Lower leg skin (tissue), 4 donors: ENCODE measurements around the gene NEURL3. TPM values are rescaled to one million over a fixed set of nuclear protein-coding genes. Genes with fewer than 3 reads are reported as not detected.

Source experiments
- DNase-seq, 2 donors: peaks; one replicate each; pipeline ENCODE4 v3.0.0-alpha.2; 2019; ENCODE audit warnings: low spot score in 2 of 2
- H3K4me3 ChIP-seq: fragments of 200-600 bp; sonication (generic); 2 replicates; pipeline ENCODE4 v1.5.1; 2017; ENCODE audit warnings: mild to moderate bottlenecking, low read depth; ENCODE audit not compliant: poor library complexity, severe bottlenecking
- CTCF ChIP-seq, 3 donors: fragments of 450-650 bp; IDR thresholded peaks; one replicate each; pipeline ENCODE4 v1.5.1; 2016; ENCODE audit warnings: antibody characterized with exemption in 3 of 3, mild to moderate bottlenecking in 3 of 3, moderate library complexity in 2 of 3
- POLR2A ChIP-seq, 2 donors: fragments of 450-650 bp; IDR thresholded peaks; one replicate each; pipeline ENCODE4 v1.6.1; 2016 to 2017; ENCODE audit warnings: antibody characterized with exemption in 2 of 2, mild to moderate bottlenecking in 1 of 2, moderate library complexity in 1 of 2
- WGBS, 2 donors: methylation state at CpG; one replicate each; pipeline ENCODE4 v1.1.5; 2018; 5-methylcytosine and 5-hydroxymethylcytosine counted together
- intact Hi-C: fragments of 100-400 bp; cut with DNase I; formaldehyde crosslinking; loops from one replicate; pipeline ENCODE4 v1.15.0; 2023; ENCODE audit warnings: low total_unique reads
- total RNA-seq, 4 donors: library from RNA; depleted of rRNA; stranded (reverse); fragments of >200 nt; gene quantifications; one replicate each; pipeline ENCODE4 v1.1.0, GENCODE V29; 2016

The NEURL3 gene
- total RNA-seq, 4 donors from 2014 or later, result 0.57 to 3.0 (median 1.7) TPM

GRCh38 chr2:96502891-96503636 lies 2.1 kb downstream of the NEURL3 start:
- no peak for TF ChIP-seq CTCF (IDR thresholded peaks at IDR 0.05)
- no peak for TF ChIP-seq POLR2A (IDR thresholded peaks at IDR 0.05)
- intact Hi-C loops, result loop anchor here (10.0 kb wide), 1 partner anchor 98 kb away; no protein-coding TSS in a partner anchor
- 75 to 82% methylated on average over 10 to 12 of the region's 13 CpGs for WGBS, 2 donors
- no peak overlapping the region for H3K4me3 ChIP-seq
- peak; percentile 10 to 73 for DNase-seq

- DNase-seq, result peak; percentile 11 to 86
- TF ChIP-seq POLR2A (IDR thresholded peaks at IDR 0.05) (no peak), CTCF (IDR thresholded peaks at IDR 0.05) (no peak)
- intact Hi-C loops, result loop anchor here (10.0 kb wide), 1 partner anchor 97 kb away; no protein-coding TSS in a partner anchor
- WGBS, 2 donors, result 76 to 80% methylated on average over 15 to 16 of the region's 16 CpGs
- no peak overlapping the region for H3K4me3 ChIP-seq
Measured at GRCh38 chr2:96501886-96502810, 3.0 kb downstream of the NEURL3 start.

- no peak overlapping the region for H3K4me3 ChIP-seq
- intact Hi-C loops, result loop anchor here (10.0 kb wide), 1 partner anchor 97 kb away; no protein-coding TSS in a partner anchor
- DNase-seq, result peak; percentile 10 to 83
- TF ChIP-seq CTCF (IDR thresholded peaks at IDR 0.05) (no peak), POLR2A (IDR thresholded peaks at IDR 0.05) (no peak)
- WGBS, 2 donors, result 41 to 62% methylated on average over 2 of the region's 2 CpGs
Measured at GRCh38 chr2:96501471-96501874, 3.7 kb downstream of the NEURL3 start.

GRCh38 chr2:96500385-96501066 lies 4.6 kb downstream of the NEURL3 start:
- TF ChIP-seq POLR2A (IDR thresholded peaks at IDR 0.05) (no peak), CTCF (IDR thresholded peaks at IDR 0.05) (no peak)
- 58 to 63% methylated on average over 47 to 55 of the region's 64 CpGs for WGBS, 2 donors
- DNase-seq, result peak; percentile 9 to 77
- intact Hi-C loops, result loop anchor here (10.0 kb wide), 1 partner anchor 96 kb away; no protein-coding TSS in a partner anchor
- no peak overlapping the region for H3K4me3 ChIP-seq
